Astrocyte (in vitro differentiated cells and primary cell): ENCODE measurements around the gene SLC25A2. TPM values are rescaled to one million over a fixed set of nuclear protein-coding genes. Genes with fewer than 3 reads are reported as not detected.
A peak's percentile ranks its signal among the peaks of the same experiment; 100 is the strongest.

Experiments used
- DNase-seq: peaks from one replicate; pipeline ENCODE4 v3.0.0-alpha.2; 2010; ENCODE audit warnings: low read depth
- FAIRE-seq: peaks from 2 replicates; lab custom pipeline; 2011; peaks lifted over from hg19 to GRCh38; lab: Jason Lieb, UNC
- H2AFZ ChIP-seq: 2 replicates; pipeline ENCODE4 v1.6.0; 2012; ENCODE audit warnings: low read depth, low read length, inconsistent platforms
- H3K27ac ChIP-seq: 2 replicates; pipeline ENCODE4 v1.5.1; 2011; ENCODE audit warnings: low read depth, low read length, inconsistent platforms
- H3K27me3 ChIP-seq: 2 replicates; pipeline ENCODE4 v1.6.0; 2011; ENCODE audit warnings: low read length, inconsistent platforms; ENCODE audit not compliant: insufficient read depth
- H3K36me3 ChIP-seq: 2 replicates; pipeline ENCODE4 v1.5.1; 2011; ENCODE audit warnings: low read length, inconsistent platforms; ENCODE audit not compliant: insufficient read depth
- H3K4me1 ChIP-seq: 2 replicates; pipeline ENCODE4 v1.5.1; 2011; ENCODE audit warnings: low read length, inconsistent platforms; ENCODE audit not compliant: insufficient read depth
- H3K4me2 ChIP-seq: 2 replicates; pipeline ENCODE4 v1.6.0; 2012; ENCODE audit warnings: low read length, inconsistent platforms
- H3K4me3 ChIP-seq: 2 replicates; pipeline ENCODE4 v1.5.1; 2011; ENCODE audit warnings: low read depth, mild to moderate bottlenecking, low read length, inconsistent platforms; ENCODE audit not compliant: insufficient read depth
- H3K79me2 ChIP-seq: 2 replicates; pipeline ENCODE4 v1.6.0; 2012; ENCODE audit warnings: mild to moderate bottlenecking, low read length, inconsistent platforms; ENCODE audit not compliant: insufficient read depth
- H3K9ac ChIP-seq: 2 replicates; pipeline ENCODE4 v1.6.0; 2012; ENCODE audit warnings: mild to moderate bottlenecking, low read length, inconsistent platforms
- H3K9me3 ChIP-seq: 2 replicates; pipeline ENCODE4 v1.5.1; 2012; ENCODE audit warnings: low read depth, mild to moderate bottlenecking, low read length, inconsistent platforms; ENCODE audit not compliant: insufficient read depth
- H4K20me1 ChIP-seq: 2 replicates; pipeline ENCODE4 v1.6.0; 2012; ENCODE audit warnings: low read length, inconsistent platforms; ENCODE audit not compliant: insufficient read depth
- H3K27ac Mint-ChIP-seq: one replicate; pipeline ENCODE4 v1.8.0; 2021; ENCODE audit warnings: mild to moderate bottlenecking, mixed read lengths; ENCODE audit not compliant: unreplicated experiment
- H3K27me3 Mint-ChIP-seq: one replicate; pipeline ENCODE4 v1.8.0; 2021; ENCODE audit warnings: low read depth, mixed read lengths; ENCODE audit not compliant: unreplicated experiment
- H3K36me3 Mint-ChIP-seq: one replicate; pipeline ENCODE4 v1.8.0; 2021; ENCODE audit warnings: low read depth, mixed read lengths; ENCODE audit not compliant: unreplicated experiment
- H3K4me1 Mint-ChIP-seq: one replicate; pipeline ENCODE4 v1.8.0; 2021; ENCODE audit warnings: low read depth, mixed read lengths; ENCODE audit not compliant: unreplicated experiment
- H3K4me3 Mint-ChIP-seq: one replicate; pipeline ENCODE4 v1.8.0; 2021; ENCODE audit warnings: mild to moderate bottlenecking, moderate library complexity, mixed read lengths; ENCODE audit not compliant: unreplicated experiment
- H3K9me3 Mint-ChIP-seq: one replicate; pipeline ENCODE4 v1.8.0; 2021; ENCODE audit warnings: mild to moderate bottlenecking, mixed read lengths; ENCODE audit not compliant: unreplicated experiment
- EZH2 ChIP-seq: IDR thresholded peaks from 2 replicates; pipeline ENCODE4 v1.6.1; 2012; ENCODE audit warnings: mild to moderate bottlenecking, low read length, inconsistent platforms; ENCODE audit not compliant: insufficient read depth
- total RNA-seq: library from RNA; stranded (reverse); gene quantifications from 2 replicates; pipeline ENCODE4 v1.2.1, GENCODE V29; 2021
- TF ChIP-seq, protein P1 (sequence below): IDR thresholded peaks from 2 replicates; pipeline ENCODE4 v1.5.1; 2011; ENCODE audit warnings: low read depth, mild to moderate bottlenecking, inconsistent platforms, low read length, moderate library complexity; ENCODE audit not compliant: insufficient read depth

The SLC25A2 gene
- total RNA-seq, 1 donor from 2014 or later, result 0.25 TPM

DNA sequence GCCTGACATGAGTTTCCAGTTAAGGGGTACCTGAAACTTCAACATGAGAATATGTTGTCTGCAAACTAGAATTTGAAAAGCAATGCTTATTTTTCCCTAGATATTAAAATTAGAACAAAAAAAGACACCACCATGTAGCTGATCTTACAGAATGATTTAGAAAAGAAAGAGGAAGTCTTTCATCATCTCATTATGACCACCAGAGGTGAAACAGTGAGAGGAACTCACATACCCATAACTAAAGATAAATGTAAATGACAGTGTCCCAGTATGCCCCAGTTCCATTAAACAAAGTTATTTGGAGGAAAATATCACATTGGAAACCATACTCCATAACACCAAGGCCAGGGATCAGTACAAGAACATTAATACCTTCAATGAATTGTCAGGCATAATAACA is 9.9 kb upstream of the SLC25A2 start:
- no peak overlapping the region for H3K4me3 ChIP-seq
- Mint-ChIP-seq H3K27ac (no peak overlapping the region), H3K9me3 (peaks cover 77% of the 10 kb centered on the region), H3K4me3 (no peak overlapping the region), H3K36me3 (peaks cover 70% of the 10 kb centered on the region), H3K4me1 (peaks cover 4% of the 10 kb centered on the region), H3K27me3 (no peaks in the 10 kb centered on the region)
- no peak overlapping the region for H3K9ac ChIP-seq
- H2AFZ ChIP-seq, result no peak overlapping the region
- H3K36me3 ChIP-seq, result peaks cover 8% of the 10 kb centered on the region
- peaks cover 23% of the 10 kb centered on the region for H3K9me3 ChIP-seq
- TF ChIP-seq, protein P1, sequence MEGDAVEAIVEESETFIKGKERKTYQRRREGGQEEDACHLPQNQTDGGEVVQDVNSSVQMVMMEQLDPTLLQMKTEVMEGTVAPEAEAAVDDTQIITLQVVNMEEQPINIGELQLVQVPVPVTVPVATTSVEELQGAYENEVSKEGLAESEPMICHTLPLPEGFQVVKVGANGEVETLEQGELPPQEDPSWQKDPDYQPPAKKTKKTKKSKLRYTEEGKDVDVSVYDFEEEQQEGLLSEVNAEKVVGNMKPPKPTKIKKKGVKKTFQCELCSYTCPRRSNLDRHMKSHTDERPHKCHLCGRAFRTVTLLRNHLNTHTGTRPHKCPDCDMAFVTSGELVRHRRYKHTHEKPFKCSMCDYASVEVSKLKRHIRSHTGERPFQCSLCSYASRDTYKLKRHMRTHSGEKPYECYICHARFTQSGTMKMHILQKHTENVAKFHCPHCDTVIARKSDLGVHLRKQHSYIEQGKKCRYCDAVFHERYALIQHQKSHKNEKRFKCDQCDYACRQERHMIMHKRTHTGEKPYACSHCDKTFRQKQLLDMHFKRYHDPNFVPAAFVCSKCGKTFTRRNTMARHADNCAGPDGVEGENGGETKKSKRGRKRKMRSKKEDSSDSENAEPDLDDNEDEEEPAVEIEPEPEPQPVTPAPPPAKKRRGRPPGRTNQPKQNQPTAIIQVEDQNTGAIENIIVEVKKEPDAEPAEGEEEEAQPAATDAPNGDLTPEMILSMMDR, result no peak
- no peak for TF ChIP-seq EZH2
- peaks cover 52% of the 10 kb centered on the region for H3K79me2 ChIP-seq
- no peak for DNase-seq
- no peaks in the 10 kb centered on the region for H3K27me3 ChIP-seq
- no peak for FAIRE-seq
- peaks cover 6% of the 10 kb centered on the region for H4K20me1 ChIP-seq
- H3K4me1 ChIP-seq, result no peaks in the 10 kb centered on the region
- no peak overlapping the region for H3K4me2 ChIP-seq
- no peak overlapping the region for H3K27ac ChIP-seq

DNA sequence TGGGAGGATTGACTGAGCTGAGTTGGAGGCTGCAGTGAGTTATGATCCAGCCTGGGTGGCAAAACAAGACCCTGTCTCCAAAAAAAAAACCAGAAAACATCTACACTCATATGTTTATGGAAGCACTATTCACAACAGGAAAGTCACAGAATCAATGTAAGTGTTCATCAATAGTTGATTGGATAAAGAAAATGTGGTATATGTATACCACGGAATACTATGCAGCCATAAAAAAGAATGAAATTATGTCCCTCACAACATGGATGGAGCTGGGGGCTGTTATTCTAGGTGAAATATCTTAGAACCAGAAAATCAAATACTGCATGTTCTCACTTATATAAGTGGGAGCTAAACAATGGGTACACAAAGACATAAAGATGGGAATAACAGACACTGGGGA is 2.8 kb upstream of the SLC25A2 start:
- H3K9me3 Mint-ChIP-seq, result peaks cover 49% of the 10 kb centered on the region
- Histone ChIP-seq H3K36me3 (no peaks in the 10 kb centered on the region), H3K9ac (no peak overlapping the region), H3K79me2 (peaks cover 9% of the 10 kb centered on the region), H3K27ac (no peak overlapping the region), H2AFZ (no peak overlapping the region), H3K27me3 (no peaks in the 10 kb centered on the region), H3K4me2 (no peak overlapping the region), H3K4me1 (no peaks in the 10 kb centered on the region), H3K4me3 (no peak overlapping the region), H4K20me1 (no peaks in the 10 kb centered on the region), H3K9me3 (peaks cover 33% of the 10 kb centered on the region)
- DNase-seq (no peak), FAIRE-seq (no peak)
- TF ChIP-seq, protein P1, result no peak
- TF ChIP-seq EZH2, result no peak
- no peak overlapping the region for H3K27ac Mint-ChIP-seq
- no peak overlapping the region for H3K4me3 Mint-ChIP-seq
- H3K27me3 Mint-ChIP-seq, result no peaks in the 10 kb centered on the region
- peaks cover 36% of the 10 kb centered on the region for H3K36me3 Mint-ChIP-seq
- no peaks in the 10 kb centered on the region for H3K4me1 Mint-ChIP-seq

DNA sequence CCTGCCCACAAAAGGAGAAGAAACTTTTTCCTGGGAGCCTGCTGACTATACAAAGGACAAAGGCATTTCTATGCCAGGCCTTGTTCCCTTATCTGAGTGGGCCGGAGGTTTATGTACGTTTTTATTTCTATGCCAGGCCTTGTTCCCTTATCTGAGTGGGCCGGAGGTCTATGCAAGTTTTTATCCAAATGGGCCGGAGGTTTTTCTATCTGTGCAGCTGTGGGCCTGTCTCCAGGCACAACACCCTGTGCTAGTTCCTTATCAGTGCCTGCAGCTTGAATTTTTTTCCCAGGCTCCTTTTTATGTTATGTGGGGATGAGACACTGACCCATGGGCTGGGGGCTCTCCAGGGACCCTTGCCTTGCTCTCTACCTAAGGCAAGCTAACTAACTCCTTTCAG is 5.5 kb downstream of the SLC25A2 start:
- H3K79me2 ChIP-seq, result no peaks in the 10 kb centered on the region
- no peaks in the 10 kb centered on the region for H3K4me1 ChIP-seq
- FAIRE-seq (no peak), DNase-seq (no peak)
- no peak overlapping the region for H3K4me2 ChIP-seq
- no peak overlapping the region for H3K27ac ChIP-seq
- no peak overlapping the region for H2AFZ ChIP-seq
- H3K9me3 ChIP-seq, result peaks cover 8% of the 10 kb centered on the region
- H3K9ac ChIP-seq, result no peak overlapping the region
- Mint-ChIP-seq H3K4me3 (peak overlapping the region; percentile 3), H3K27me3 (no peaks in the 10 kb centered on the region), H3K27ac (peak overlapping the region; percentile 9), H3K36me3 (peaks cover 21% of the 10 kb centered on the region), H3K9me3 (peaks cover 32% of the 10 kb centered on the region), H3K4me1 (peaks cover 10% of the 10 kb centered on the region)
- no peaks in the 10 kb centered on the region for H3K27me3 ChIP-seq
- TF ChIP-seq, protein P1, result no peak
- no peak for TF ChIP-seq EZH2
- no peaks in the 10 kb centered on the region for H3K36me3 ChIP-seq
- H3K4me3 ChIP-seq, result no peak overlapping the region
- H4K20me1 ChIP-seq, result no peaks in the 10 kb centered on the region
